AG10803 (cell line): ENCODE data around the gene TJP1.
"Not testable (repeated sequence)": the region's sequence is repeated elsewhere in the genome, so short reads cannot be mapped to it uniquely, and the experiment has no call there.

Source experiments
- DNase-seq: peaks from one replicate; pipeline ENCODE4 v3.0.0; 2010; ENCODE audit warnings: low read depth
- H3K4me3 ChIP-seq: 2 replicates; pipeline ENCODE4 v1.5.1; 2011; ENCODE audit warnings: mild to moderate bottlenecking, low read length, control low read depth
- CTCF ChIP-seq: conservative IDR thresholded peaks from 2 replicates; pipeline ENCODE4 v1.5.1; 2011; ENCODE audit warnings: mild to moderate bottlenecking, low read length, control low read depth, inconsistent platforms

TJP1 gene

GRCh38 chr15:29822684-29823459, 604 bp upstream of the TJP1 start:
- DNase-seq = peak; percentile 80
- TF ChIP-seq CTCF = no peak
- peak overlapping the region; percentile 82 for H3K4me3 ChIP-seq

- peak; percentile 40 for TF ChIP-seq CTCF
- DNase-seq = peak; percentile 71
- H3K4me3 ChIP-seq = peak overlapping the region; percentile 82
Measured at GRCh38 chr15:29821416-29822099, 710 bp downstream of the TJP1 start.

GRCh38 chr15:29820394-29821154, 1.7 kb downstream of the TJP1 start:
- peak overlapping the region; percentile 82 for H3K4me3 ChIP-seq
- no peak for TF ChIP-seq CTCF
- no peak for DNase-seq

GRCh38 chr15:29819979-29820378, 2.3 kb downstream of the TJP1 start:
- H3K4me3 ChIP-seq = 0 out of 2 replicates have a peak overlapping the region, but pooled peaks have one; percentile 82

GRCh38 chr15:29818141-29818540, 4.1 kb downstream of the TJP1 start:
- no peak for DNase-seq
- TF ChIP-seq CTCF = no peak
- no peak overlapping the region for H3K4me3 ChIP-seq

More at GRCh38 chr15:29819979-29820378, 2.3 kb downstream of the TJP1 start:
- DNase-seq = no peak
- no peak for TF ChIP-seq CTCF

GRCh38 chr15:29817455-29817854, 4.8 kb downstream of the TJP1 start:
- H3K4me3 ChIP-seq, DNase-seq: not testable (repeated sequence)

- DNase-seq = peak; percentile 24
- TF ChIP-seq CTCF = no peak
- H3K4me3 ChIP-seq = no peak overlapping the region
Measured at GRCh38 chr15:29815000-29815710, 7.1 kb downstream of the TJP1 start.
